SIG-M5 (cell line): ENCODE measurements around the gene CBX7.
"Not testable (repeated sequence)": the region's sequence is repeated elsewhere in the genome, so short reads cannot be mapped to it uniquely, and the experiment has no call there.

Source experiments
- DNase-seq: peaks from one replicate; lab custom pipeline; 2025; lab: John Stamatoyannopoulos, UW

CBX7 gene

GRCh38 chr22:39174498-39175352, 22.2 kb upstream of the CBX7 start:
- no peak for DNase-seq

DNA sequence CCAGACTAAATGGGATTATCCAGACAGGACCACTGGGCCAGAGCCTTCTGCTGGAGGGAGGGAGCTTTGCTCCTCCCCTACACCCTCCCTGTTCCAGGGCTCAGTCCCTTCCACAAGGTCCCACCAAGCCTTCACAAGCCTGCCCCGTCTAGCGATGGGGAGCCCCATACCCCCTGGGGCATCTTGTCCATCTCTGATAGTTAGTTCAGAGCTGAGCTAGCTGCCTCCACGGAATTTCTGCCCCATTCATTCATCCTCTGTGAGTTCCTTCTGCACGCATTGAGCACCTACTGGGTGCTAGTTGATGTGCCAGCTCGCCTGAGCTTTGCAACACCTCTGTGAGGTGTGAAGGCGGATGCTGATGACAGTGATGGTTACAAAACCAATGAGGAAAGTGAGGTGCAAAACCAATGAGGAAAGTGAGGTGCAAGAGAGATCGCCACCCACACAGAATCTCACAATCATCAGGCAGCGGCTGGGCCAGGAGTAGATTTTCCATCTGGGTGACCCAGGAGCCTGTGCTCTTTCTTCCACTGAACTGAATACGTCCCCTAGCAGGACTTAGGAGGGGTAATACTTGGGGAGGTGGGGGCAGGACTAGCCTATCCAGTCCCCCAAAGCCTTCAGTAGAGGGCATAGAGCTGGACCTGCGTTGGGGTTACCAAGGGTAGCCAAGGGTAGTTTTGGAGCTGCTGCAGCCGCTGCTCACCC, 21.5 kb upstream of the CBX7 start:
- no peak for DNase-seq

- DNase-seq = no peak
Observed at GRCh38 chr22:39173050-39173706, 20.7 kb upstream of the CBX7 start.

GRCh38 chr22:39172265-39173049, 20.0 kb upstream of the CBX7 start:
- DNase-seq = not testable (repeated sequence)

- no peak for DNase-seq
Observed at GRCh38 chr22:39171623-39172264, 19.3 kb upstream of the CBX7 start.

DNA sequence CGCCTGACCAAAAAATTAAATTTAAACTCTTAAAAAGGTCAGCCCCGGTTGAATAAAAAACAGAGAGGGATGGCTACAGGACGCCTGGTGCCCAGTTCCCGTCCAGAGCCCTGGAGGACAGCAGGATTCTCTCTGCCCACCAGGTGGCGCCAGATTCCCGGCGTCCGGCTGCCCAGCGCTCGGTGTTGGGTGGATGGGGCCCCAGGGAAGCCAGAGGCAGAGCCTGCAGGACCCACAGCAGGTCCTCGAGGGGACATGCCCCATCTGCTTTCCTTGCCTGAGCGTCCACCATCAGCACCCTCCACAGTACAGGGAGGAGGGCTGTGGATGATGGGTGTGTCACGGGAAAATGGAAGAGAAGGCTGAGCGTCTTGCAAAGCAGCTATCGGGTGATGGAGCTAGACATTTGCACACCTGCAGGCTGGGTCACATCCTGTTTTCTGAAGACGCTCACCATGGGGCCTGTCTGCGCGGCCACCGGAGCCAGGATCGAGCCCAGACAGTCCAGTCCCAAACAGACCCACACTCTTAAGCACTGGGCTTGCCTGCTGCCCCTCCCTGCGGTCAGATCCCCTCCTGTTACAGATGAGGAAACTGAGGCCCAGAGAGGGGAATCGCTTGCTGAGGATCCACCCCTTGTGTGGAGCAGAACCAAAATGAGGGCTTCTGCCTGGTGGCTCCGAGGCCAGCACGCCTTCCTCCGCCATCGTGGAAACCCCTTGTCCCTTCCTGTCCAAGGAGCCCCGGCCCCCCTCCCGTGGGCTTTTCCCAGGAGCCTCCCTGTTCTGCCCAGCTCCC, 18.5 kb upstream of the CBX7 start:
- no peak for DNase-seq

GRCh38 chr22:39169797-39170466, 17.5 kb upstream of the CBX7 start:
- DNase-seq = no peak

GRCh38 chr22:39166547-39166946, 14.1 kb upstream of the CBX7 start:
- DNase-seq = no peak

- not testable (repeated sequence) for DNase-seq
Observed at GRCh38 chr22:39156093-39156492, 3.6 kb upstream of the CBX7 start.

DNA sequence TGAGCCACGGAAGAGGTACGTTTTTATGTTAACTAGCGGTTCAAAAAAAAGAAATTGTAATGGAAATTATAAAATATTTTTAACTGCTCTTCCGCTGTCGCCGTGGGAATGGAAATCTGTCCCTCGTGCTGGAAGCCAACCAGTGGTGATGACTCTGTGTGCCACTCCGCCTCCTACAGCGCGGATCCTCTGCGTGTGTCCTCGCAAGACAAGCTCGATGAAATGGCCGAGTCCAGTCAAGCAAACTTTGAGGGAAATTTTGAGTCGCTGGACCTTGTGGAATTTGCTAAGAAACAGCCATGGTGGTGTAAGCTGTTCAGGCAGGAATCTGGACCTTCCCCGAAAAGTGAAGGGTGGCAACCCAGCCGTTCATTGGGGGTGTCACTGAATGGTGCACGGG, 2.9 kb upstream of the CBX7 start:
- DNase-seq = no peak

- DNase-seq = no peak
Observed at GRCh38 chr22:39153220-39153717, 789 bp upstream of the CBX7 start.

GRCh38 chr22:39152024-39152510, 413 bp downstream of the CBX7 start:
- no peak for DNase-seq

GRCh38 chr22:39151329-39151975, 1.0 kb downstream of the CBX7 start:
- no peak for DNase-seq

DNA sequence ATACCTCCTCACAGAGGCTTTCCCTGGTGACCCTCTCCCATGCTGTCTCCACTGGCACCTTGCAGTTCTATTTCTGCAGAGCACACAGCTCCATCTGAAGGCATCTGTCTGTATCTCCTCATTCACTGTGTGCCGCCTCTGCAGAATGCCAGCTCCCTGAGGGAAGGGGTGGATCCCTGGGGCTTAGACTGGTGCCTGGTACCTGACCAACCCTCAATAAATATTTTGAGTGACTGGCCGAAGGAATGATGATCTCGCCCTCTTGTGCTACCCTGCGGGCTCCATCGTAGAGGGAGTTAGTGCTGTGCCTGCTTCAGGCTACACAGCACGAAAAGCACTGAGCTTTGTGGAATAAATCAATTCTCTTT, 1.6 kb downstream of the CBX7 start:
- no peak for DNase-seq

- no peak for DNase-seq
Observed at GRCh38 chr22:39149915-39150847, 2.3 kb downstream of the CBX7 start.

DNA sequence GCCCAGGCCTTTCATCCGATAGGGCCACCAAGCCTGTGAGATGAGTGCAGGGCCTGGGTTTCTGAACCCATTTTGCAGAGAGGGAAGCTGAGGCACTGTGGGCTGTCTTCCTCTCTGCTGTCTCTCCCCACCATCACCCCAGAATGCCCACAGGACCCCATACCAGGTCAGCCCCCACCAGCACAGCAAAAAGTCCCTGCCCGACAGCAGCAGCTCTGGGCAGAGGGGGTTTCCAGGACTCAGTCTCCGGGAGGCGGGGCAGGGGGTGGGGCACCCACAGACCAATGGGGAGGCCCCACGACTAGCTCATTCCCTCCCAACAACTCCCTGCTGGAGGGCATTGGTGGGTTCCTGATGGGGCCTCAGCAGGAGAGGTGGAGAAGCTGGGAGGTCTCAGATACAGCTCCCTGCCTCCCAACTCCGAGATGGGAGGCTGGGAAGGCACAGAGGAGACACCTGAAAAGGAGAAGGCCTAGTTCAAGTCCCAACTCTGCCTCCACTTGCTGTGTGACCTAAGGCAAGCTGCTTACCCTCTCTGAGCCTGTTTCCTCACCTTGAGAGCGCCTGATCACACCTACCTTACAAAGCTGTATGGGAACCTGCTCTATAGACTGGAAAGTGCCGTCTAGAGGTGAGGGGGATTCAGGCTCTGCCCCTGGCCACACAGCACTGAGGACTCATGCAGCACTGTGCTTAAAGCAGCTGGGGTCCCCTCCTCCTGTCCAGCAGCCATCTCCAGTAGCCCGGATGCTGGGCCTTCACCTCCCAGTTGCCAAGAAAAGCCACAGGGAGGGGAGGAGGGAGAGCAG, 3.5 kb downstream of the CBX7 start:
- no peak for DNase-seq

GRCh38 chr22:39148026-39148726, 4.3 kb downstream of the CBX7 start:
- no peak for DNase-seq
